NCI-H460 (cell line): ENCODE measurements around the gene GOLPH3L. TPM values are rescaled to one million over a fixed set of nuclear protein-coding genes. Genes with fewer than 3 reads are reported as not detected.
"Not testable (repeated sequence)": the region's sequence is repeated elsewhere in the genome, so short reads cannot be mapped to it uniquely, and the experiment has no call there.

Source experiments
- DNase-seq: peaks from one replicate; pipeline ENCODE4 v3.0.0-alpha.2; 2016; ENCODE audit warnings: low read depth; ENCODE audit errors: extremely low read depth
- total RNA-seq: library from RNA; depleted of rRNA; stranded (reverse); fragments of >200 nt; shearing (Covaris generic); gene quantifications from 2 replicates; pipeline ENCODE4 v1.2.3, GENCODE V29; 2014

GOLPH3L gene
- total RNA-seq, 1 experiment from 2014 or later: 19.1 TPM

DNA sequence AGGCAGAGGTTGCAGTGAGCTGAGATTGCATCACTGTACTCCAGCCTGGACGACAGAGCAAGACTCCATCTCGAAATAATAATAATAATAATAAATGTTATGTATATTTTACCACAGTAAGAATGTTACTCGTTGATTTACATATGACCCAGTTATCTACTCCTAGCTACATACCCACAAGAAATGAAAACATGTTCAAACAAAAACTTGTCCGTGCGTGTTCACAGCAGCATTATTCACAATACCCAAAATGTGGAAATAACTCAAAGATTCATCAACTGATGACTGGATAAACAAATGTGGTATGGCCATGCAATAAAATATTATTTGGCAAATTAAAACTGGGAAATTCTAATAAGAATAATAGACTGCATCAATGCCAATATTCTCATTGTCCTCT, 35.8 kb downstream of the GOLPH3L start:
- no peak for DNase-seq

DNA sequence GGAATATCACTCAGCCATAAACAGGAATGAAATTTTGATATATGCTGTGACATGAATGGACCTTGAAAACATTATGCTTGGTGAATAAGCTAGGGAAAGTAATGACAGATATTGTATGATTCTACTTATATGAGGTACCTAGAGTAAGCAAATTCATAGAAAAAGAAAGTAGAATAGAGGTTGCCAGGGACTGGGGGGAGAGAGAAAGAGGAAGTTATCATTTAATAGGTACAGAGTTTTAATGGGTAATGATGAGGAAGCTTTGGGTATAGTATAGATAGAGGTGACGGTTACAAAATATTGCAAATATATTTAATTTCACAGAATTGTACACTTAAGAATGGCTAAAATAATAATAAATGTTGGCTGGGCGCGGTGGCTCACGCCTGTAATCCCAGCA, 36.4 kb downstream of the GOLPH3L start:
- DNase-seq: no peak

DNA sequence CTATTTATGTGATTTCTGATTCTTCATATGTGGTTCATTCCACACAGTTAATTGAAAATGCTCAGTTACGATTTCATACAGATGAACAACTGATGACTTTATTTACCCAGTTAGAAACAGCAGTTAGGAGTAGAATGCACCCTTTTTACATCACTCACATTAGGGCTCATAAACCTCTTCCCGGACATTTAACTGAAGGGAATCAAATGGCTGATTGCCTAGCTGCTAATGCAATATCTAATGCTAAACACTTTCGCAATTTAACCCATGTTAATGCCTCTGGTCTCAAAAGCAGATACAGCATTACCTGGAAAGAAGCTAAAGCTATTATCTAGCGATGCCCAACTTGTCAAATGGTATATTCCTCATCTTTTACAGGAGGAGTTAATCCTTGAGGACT, 39.9 kb downstream of the GOLPH3L start:
- not testable (repeated sequence) for DNase-seq

DNA sequence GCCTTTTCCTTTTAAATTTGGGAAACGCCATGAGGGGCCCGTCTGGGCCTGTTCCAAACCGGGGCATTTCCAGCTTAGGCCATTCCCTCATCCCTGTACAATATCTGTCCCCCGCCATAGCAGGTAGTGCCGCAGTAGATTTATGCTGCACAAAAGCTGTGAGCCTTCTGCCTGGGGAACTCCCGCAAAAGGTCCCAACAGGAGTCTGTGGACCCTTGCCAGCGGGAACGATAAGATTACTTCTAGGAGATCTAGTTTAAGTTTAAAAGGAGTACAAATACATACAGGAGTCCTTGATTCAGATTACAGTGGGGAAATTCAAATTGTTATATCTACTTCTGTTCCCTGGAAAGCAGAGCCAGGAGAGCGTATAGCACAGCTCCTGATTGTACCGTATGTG, 42.3 kb downstream of the GOLPH3L start:
- not testable (repeated sequence) for DNase-seq

- DNase-seq: no peak
These were observed 46.8 kb downstream of the GOLPH3L start for GRCh38 chr1:150650193-150650592.

DNA sequence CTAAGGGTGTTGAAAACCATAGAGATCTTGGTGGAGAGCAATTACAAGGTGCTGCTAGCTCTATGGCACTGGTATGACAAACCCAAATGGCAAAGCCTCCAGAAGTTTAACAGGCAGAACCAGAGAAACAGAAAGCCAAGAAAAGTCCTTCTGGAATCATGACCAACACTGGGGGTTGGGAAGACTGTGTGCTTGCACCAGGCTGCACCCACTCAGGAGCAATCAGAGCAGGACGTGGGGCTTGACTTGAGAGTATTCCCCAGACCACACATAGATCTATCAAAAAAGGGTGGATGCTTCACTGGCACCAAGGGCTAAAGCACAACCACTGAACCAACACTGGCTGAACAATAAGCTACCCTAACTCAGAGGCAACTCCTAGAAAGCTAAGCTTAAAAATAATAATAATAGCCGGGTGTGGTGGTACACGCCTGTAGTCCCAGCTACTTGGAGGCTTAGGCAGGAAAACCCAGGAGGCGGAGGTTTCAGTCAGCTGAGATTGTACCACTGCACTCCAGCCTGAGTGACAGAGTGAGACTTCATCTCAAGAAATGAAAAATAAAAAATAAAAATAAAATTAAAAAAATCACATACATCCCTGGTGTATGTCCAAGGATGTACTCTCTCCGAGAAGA, 47.4 kb downstream of the GOLPH3L start:
- DNase-seq: no peak

DNA sequence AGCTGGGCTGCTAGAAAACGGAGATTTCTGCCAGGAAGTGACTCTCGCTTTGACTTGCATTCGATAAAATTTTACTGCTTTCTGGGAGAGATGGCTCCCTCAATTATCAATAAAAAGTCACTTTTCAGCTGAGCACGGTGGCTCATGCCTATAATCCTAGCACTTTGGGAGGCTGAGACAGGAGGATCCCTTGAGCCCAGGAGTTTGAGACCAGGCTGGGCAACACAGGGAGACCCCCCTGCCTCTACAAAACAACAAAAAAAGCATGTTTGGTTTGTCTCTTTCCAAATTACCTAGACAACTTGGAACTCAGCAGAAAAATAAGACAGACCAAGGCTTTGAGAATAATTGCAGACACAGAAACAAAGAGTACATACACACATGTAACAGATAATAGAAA, 54.7 kb downstream of the GOLPH3L start:
- DNase-seq: no peak

GRCh38 chr1:150641126-150641815, 55.7 kb downstream of the GOLPH3L start:
- not testable (repeated sequence) for DNase-seq

GRCh38 chr1:150638430-150638829, 58.5 kb downstream of the GOLPH3L start:
- not testable (repeated sequence) for DNase-seq

DNA sequence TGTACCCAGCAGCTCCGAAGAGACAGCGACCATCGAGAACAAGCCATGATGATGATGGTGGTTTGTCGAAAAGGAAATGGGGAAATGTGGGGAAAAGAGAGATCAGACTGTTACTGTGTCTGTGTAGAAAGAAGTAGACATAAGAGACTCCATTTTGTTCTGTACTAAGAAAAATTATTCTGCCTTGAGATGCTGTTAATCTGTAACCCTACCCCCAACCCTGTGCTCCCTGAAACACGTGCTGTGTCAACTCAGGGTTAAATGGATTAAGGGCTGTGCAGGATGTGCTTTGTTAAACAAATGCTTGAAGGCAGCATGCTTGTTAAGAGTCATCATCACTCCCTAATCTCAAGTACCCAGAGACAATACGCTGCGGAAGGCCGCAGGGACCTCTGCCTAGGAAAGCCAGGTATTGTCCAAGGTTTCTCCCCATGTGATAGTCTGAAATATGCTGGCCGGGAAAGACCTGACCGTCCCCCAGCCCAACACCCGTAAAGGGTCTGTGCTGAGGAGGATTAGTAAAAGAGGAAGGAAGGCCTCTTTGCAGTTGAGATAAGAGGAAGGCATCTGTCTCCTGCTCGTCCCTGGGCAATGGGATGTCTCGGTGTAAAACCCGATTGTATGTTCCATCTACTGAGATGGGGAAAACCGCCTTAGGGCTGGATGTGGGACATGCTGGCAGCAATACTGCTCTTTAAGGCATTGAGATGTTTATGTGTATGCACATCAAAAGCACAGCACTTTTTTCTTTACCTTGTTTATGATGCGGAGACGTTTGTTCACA, 61.9 kb downstream of the GOLPH3L start:
- DNase-seq: not testable (repeated sequence)

DNA sequence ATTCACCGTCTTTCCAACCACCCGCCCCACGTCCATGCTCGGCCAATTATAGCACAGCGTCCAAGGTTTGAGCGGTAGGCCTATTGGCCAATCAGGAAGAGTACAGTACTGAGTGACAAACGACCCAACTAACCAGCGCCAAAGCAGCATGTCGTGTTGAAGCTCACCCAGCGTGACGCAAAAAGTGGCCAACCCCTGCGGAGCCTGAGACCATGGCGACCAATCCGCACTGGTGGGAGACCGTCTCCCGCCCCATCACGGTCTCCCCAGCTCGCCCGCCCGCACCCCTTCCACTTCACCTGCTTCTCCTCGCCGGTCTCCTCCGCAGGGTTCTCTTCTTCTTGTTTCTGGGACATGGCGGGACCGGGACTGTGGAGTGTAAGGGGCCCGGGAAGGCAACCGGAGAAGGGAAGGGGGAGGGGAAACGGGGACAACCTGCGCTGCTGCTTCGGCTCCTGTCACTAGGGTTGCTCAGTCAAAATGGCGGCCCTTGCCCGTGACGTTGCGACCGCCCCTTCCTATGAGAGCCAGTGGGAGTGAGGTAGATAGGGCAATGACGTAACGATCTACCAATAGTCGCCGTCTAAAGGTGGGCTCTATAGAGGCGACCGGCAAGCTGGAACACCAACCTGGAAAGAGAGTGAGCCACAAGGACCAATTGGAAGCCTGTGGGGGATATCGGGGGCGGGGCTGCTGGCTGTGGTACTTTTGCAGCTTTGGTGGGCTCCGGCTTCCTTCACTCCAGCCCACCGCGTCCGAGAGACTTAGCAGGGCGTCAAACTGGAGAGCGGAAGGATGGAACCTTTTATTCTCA, 67.6 kb downstream of the GOLPH3L start, which contains the start of gene ENSA:
TSS of gene ENSA (minus strand) at position 498 of the 814 bp plus-strand sequence. CDS start at position 356, 142 bp downstream.
- peak; percentile 100 for DNase-seq

DNA sequence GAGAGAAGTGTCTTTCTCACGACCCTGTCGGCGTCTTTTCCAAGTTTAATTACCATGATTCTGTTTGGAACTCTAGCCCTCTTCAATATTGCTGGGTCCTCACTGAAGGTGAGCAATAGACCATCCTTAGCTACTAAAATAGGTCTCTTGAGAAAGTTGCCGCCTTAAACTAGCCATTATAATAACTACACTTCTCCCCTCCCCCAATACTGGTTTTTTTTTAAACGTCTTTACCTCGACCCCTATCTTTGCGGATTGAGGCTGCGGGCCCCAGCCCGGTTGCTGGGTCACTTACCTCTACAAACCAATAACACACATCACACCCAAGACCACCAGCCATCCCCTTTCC, 68.2 kb downstream of the GOLPH3L start:
- no peak for DNase-seq

DNA sequence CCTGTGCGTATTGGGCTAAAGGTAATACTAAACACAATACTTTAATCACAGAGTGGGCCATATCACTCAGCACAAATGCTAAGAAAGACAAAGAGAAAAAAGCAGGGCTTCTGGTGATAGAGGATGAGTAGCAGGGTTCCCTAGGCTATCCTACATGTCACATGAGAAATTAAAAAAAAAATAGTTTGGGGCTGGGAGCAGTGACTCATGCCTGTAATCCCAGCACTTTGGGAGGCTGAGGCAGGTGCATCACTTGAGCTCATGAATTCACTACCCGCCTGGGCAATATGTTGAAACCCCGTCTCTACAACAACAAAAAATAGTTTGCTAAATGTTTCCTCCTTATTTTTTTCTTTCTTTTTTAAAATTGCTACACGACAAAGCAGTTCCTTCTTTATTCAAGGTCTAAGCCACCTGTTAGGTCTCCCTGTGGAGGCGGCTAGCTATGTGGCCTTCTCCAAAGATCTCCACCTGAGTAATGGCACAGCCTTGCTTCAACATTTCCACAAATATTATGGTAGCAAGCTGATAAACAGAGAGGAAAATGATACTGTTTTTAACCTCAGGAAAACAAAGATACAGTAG, 69.0 kb downstream of the GOLPH3L start:
- DNase-seq: no peak

DNA sequence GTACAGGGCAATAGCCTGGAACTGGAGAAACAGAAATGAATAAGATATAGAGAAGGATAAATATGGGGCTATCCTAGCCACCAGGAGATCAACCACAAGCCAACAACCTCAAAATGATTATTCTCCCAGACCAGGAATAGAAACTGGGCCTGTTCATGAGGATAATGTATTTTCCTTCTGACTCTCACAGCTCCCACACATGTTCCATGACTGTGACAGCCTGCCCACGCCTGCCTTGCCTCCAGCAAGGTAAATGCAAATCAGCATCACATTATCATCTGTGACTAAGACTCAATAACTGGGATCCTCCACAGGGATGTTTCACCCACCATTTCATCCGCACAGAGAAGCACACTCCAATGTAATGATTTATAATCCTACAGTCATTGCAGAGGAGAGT, 70.8 kb downstream of the GOLPH3L start:
- DNase-seq: no peak

DNA sequence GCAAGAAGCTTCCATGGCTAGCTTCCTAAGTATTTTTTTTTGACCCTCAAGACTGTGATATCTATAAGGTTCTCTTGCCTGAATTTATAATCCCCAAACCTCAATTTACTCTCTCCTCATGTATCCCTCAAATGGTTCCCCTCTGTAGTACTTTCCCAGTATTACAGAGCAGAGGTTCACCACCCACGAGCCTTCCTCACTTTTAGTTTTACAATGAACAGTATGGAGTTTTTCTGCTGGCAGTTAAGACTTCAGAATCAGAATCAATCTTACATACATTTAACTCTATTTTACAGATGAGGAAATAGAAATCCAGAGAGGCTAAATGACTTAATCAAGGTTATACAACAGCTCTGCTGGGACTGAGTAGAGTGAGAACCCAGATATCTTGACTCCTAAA, 72.4 kb downstream of the GOLPH3L start:
- DNase-seq: not testable (repeated sequence)

DNA sequence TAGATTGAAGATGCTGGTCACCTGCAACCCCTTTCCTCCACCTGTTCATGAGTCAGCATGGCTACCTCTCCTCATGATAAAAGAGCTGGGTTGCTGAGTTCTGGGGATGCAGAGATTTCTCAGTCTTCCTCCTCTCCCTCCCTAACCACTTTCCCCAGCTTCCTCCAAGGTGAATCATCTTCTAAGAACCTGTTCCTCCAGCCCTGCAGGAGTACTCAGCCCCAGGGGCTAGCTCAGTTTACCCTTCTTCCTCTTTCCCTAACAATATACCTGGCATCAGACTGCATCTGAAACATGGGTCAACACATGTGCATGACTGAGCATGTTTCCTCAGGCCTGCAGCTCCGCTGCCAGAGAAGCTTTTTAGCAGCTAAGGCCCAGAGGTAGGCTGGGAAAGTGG, 72.8 kb downstream of the GOLPH3L start:
- not testable (repeated sequence) for DNase-seq

GRCh38 chr1:150622303-150622975, 74.5 kb downstream of the GOLPH3L start:
- DNase-seq: no peak

DNA sequence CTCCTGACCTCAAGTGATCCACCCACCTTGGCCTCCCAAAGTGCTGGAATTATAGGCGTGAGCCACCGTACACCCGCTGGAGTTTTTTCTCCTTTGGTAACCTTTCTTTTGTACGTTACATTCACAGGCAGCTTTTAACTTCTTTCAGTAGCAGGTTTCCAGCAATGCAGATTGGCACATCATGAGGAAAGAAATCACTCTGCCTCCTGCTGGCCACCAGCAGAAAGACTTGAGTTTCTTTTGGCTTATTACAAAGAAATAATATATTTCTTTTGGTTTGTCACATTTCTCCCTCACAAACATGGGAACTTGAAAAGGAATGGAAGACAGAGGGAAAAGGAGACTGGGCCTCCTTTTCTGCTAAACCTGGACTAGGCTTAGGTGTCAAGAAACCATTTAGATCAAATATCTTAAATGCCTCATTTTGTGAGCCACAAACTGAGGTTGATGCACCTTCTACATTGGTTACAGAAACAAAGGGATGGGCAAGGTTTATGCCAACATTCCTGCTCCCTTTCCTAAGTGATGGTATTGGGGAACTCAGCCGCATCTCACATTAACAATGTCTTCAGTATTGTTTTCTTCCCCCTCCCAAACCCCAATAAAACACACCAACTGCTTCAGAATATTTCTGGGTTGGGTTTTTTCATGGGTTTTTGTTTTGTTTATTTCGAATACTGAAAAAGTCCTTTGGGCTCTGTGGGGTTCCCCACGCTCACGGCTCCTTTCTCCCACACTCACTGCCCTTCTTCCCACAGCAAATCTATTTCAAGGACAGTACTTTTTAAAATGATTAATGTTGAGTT, 75.3 kb downstream of the GOLPH3L start:
- DNase-seq: peak; percentile 47

DNA sequence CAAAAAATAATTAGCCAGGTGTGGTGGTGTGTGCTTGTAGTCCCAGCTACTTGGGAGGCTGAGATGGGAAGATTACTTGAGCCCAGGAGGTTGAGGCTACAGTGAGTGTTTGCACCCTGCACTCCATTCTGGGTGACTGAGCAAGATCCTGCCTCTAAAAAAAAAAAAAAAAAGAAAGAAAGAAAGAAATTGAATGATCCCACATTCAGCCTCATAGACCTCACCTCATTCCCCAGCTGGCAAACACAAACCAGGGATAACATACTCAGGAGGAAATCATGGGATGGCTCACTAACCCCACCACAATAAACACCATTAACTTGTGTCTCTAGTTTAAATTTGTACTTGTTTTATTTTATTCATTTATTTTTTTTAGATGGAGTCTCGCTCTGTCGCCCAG, 76.0 kb downstream of the GOLPH3L start:
- DNase-seq: no peak
